GM21737 (cell line): Measurements from ENCODE around the gene CDYL2.
"Not testable (repeated sequence)": the region's sequence is repeated elsewhere in the genome, so short reads cannot be mapped to it uniquely, and the experiment has no call there.

ENCODE experiments used
- ATAC-seq: cut with Tn5 transposase; IDR thresholded peaks from one replicate; pipeline ENCODE4 v1.9.1; 2021; ENCODE audit warnings: mild to moderate bottlenecking, moderate library complexity; ENCODE audit not compliant: unreplicated experiment

Gene CDYL2

DNA sequence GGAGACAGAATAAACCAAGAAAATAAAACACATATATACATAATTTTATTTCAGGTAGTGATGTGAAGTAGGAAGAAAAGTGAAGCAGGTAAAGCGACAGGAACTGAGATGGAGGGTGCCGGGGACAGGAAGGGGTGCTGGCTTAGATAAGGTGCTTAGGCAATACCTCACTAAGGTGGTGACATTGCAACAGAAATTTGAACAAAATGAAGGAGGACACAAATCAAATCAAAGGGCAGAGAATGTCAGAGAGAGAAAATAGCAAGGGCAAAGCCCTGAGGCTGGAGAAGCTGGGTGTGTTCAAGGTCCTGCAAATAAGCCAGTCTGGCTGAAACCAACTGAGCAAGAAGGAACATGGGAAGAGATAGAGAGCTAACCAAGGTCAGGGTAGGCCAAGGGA lies 5.0 kb upstream of the CDYL2 start:
- no peak for ATAC-seq

DNA sequence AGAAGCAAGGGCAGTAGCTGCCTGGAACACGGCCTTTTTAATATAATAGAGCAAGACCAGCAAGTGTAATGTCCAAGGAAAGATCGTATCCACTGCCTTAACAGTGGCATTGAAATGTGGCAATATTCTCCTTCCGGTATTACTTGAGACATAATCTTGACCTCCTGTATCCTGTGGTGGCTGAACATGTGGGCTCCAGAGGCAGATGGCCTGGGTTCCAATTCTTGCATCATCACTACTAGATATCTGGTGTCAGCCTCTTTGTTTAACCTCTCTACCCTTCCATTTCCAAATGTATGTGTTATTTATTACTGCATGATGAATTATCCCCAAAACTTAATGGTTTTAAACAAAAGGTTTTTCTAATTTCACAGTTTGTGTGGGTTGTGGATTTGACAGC lies 3.5 kb upstream of the CDYL2 start:
- ATAC-seq, result no peak

DNA sequence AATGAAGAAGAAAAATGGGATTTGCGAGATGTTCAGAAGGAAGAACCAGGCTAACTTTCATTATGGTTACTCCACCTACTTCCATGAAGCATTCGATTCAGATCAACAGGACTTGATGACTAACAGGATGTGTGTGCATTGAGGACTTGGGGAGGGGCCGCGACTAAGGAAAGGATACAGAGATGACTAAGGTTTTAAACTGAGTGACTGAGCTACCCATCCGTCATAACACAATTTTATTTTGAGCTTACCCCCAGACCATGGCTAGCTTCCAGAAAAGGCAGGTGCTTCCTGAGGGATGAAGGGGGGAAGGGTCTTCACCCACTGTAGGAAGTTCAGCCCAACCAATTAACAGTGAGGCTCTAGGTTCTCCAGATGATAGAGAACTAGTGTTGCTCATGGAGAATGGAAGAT lies 2.5 kb upstream of the CDYL2 start:
- no peak for ATAC-seq

DNA sequence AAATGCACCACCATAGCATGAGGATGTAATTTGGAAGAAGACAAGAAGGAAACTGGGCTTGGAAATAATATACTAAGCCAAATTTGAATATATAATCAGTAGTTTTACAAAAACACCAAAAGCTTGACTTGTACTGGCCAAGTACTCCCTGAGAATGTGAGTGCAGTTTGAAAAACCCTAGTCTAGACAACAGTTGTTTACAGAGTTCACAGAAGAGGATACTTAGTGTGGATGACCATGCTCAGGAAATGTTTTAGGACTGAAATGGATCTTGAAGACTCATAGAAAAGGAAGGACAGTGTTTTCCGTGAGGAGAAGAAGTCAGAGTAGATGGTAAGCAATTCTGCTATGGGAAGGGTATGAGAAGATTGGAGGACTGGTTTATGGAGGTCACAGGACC lies 1.9 kb upstream of the CDYL2 start:
- no peak for ATAC-seq

DNA sequence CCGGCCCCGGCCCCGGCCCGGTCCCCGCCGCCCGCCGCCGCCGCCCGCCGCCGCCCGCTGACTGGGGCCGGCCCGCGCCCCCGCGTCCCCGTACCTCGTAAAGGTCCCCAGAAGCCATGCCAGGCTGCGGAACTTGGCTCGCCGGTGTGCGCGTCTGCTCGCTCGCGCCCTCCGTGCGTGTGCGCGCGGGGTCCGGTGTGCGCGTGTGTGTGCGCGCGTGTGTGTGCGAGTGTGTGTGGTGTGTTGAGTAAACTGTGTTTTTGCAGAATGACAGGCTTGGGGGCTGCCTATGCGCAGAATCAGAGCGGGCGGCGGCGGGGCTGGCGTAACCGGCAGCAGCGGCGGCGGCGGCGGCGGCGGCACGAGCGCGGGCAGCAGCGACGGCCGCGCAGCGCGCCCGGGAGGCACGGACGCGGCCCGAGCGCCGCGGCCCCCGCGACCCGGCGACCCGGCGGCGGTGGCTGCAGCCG lies 307 bp downstream of the CDYL2 start:
- ATAC-seq, result peak; percentile 36

DNA sequence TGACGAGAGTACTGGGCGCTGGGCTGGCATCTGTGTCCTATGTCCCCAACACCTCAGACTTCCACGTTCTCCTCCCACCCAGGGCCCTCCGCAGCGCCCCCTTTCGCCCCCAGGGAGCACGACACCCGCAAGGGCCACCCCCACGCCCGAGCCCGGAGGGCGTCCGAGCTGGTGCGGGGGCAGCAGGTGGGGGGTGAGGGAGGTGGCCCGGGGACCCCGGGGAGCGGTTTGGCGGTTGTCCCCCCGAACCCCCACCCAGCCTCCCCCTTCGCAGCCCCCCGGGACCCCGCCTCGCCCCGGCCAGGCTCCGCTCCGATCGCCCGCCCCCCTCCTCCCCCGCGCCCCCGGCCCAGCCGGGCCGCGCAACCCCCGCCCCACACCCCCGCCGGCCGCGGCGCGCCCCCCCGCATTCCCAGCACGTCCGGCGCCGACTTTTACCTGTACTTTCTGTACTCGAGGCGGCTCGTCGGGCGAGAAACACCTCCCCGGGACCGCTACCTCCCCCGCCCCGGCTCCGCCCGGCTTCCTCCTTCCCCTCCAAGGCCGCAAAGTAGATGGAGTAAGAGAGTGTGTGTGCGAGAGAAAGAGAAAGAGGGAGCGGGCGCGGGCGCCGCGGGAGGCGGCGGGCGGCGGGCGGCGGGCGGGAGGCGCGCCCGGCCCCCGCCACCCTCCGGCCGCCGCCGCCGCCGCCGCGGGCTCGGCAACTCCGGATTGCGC lies 901 bp downstream of the CDYL2 start:
- ATAC-seq, result peak; percentile 6

DNA sequence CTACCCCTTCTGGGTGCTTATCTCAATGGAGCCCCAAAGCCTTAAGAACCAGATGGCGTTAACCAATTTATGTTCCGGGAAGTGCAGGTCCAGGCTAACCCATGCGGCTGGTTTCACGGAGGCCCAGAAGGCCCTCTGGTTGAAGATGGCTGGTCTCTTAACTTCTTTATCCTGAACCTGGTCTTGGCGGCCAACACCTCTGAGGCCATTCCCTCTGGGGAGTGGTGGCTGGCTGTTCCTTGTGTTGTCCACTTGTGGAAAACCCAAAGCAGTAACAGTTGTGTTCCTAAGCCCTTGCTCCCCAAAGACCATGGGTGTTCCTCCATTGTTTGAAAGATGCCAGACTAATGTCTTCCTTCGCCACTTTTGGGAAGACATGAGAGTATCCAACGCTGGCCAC lies 1.5 kb downstream of the CDYL2 start:
- no peak for ATAC-seq

DNA sequence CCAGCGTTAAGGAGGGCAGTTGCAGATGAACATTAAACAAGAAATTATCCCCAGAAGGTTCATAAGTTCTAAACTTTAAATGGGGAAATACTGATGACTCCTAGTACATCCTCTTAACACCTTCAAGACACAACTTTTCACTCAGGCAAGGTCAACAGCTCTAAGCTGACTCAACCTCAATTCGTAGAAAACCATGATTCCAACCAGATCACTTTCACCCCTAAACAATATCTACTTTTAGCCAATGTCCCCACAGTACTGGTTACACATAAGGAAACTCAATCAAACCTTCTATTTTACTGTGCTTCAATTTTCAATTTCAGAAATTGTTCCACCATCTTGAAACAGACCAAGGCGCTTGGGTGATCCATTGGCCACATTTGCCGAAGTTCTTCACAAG lies 2.3 kb downstream of the CDYL2 start:
- no peak for ATAC-seq

DNA sequence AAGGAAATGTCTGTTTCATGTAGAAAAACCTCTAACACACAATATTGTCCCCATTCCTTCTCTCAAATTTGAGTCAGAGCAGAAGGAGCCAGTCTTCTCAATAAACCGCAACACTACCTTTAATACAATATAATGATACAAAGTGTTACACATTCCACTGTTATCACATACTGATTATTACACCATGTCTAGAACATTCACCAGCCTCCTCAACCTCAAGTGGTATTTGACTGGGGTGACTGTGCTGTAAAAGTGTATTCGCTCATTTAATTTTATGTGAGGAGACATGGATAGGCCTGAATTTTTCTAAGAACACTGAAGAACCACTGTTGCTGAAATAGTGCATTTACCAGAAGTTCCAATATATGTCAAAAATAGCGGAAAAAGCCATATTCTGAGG lies 10.3 kb downstream of the CDYL2 start:
- no peak for ATAC-seq

DNA sequence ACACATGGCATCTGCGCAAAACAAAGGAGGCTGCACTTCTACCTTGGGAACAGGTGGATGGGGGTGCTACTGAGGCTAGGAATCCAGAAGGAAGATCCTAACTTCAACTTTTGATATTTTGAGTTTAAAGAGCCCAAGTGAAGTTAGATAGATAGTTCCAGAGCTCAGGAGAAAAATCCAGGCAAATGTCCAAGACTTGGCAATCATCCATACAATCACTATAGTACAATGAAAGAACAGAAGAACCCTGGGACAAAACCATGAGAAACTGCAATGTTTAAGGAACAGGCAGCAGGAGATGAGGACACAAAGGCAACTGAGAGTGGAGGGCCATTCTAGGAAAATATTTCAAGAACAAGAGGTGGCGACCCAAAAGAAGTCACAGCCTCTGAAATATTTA lies 12.4 kb downstream of the CDYL2 start:
- ATAC-seq, result no peak

DNA sequence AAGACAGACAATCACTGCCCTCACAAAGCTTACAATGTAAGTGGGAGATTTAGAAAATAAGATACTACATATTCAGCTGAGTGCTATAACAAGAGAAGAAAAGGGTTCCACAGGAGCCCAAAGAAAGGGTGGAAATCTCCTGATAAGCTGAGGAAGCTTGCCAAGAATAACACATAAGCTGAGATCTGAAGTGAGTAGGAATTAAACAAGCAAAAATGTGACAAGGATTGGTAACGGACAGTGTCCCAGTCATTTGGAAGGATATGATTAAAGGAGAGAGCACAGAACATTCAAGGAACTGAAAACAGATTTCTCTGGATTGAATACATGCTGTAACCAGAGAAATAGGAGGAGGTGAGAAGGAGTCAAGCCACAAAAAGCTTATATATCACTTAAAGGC lies 13.0 kb downstream of the CDYL2 start:
- ATAC-seq, result no peak

DNA sequence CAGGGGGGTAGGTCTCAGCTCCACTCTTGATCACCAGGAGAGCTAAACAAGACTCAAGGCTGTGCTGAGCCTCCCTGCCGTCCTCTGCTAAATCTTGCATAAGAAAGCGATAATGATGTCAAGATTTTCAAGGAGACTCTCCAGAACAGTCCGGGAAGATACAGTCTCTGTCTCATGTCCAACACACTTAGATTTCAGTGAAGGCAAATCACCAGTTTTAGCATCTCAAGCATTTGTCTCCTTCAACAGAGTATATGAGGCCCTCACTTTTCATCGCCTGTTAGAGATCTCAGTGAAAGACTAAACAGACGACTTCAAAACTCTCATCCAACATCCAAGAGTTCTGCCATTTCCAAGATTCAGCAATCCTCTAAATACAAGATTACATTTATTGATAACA lies 13.6 kb downstream of the CDYL2 start:
- ATAC-seq, result no peak

DNA sequence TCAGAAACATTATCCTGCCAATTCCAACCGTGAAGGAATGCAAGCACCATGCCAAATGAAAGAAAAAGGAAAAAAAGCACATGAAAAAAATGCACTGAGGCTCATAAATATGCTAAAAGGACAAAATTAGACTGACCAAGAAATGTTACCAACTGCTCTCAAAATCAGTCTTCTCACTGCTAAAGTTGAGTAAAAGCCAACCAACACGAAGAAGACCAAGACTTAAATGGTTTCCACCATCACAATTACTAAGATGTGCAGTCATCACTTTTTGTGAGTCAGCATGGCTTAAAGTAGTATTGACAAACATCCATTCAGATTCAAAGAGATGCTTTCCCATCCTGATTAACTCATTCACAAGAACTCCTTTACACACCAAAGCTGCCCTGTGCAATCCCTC lies 16.4 kb downstream of the CDYL2 start:
- no peak for ATAC-seq

DNA sequence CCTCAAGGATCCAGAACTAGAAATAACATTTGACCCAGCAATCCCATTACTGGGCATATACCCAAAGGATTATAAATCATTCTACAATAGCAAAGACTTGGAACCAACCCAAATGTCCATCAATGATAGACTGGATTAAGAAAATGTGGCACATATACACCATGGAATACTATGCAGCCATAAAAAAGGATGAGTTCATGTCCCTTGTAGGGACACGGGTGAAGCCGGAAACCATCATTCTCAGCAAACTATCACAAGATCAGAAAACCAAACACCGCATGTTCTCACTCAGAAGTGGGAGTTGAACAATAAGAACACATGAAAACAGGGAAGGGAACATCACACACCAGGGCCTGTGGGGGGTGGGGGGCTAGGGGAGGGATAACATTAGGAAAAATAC lies 17.8 kb downstream of the CDYL2 start:
- not testable (repeated sequence) for ATAC-seq

DNA sequence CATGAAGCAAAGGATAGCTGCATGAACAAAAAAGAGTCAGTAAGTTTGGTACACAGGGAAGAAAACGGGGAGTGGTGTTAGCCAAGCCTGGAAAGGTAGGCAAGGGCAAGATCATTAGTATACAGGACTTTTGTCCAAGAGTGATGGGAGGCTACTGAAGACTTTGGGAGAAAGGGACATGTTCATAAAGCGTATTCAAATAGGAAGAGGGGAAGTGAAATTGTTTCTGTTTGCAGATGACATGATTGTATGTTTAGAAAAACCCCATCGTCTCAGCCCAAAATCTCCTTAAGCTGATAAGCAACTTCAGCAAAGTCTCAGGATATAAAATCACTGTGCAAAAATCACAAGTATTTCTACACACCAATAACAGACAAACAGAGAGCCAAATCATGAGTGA lies 19.4 kb downstream of the CDYL2 start:
- no peak for ATAC-seq

DNA sequence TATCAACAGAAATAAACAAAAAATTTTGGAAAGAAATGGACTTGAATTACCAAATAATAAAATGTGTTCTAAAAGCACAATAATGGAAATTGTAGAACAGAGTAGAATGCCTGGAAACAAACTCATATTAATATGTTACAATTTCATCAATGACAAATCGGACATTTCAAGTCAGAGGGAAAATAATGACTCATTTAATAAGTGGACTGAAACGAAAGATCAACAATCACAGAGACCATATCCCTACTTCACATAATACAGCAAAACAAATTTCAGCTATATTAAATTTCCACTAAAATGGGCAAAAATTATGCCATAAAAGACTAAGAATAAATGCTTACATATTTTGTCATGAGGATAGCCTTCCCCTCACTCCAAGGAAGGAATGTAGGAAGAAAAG lies 25.7 kb downstream of the CDYL2 start:
- no peak for ATAC-seq

DNA sequence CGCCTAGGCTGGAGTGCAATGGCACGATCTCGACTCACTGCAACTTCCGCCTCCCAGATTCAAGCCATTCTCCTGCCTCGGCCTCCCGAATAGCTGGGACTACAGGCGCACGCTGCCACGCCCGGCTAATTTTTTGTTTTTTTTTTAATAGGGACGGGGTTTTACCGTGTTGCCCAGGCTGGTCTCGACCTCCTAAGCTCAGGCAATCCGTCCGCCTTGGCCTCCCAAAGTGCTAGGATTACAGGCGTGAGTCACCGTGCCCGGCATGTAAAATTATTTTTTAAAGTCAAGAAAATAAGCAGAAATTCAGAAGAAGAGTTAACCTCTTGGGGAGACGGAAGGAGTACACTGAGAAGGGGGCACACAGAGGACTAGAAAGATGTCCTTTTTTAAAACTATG lies 27.5 kb downstream of the CDYL2 start:
- ATAC-seq, result no peak

DNA sequence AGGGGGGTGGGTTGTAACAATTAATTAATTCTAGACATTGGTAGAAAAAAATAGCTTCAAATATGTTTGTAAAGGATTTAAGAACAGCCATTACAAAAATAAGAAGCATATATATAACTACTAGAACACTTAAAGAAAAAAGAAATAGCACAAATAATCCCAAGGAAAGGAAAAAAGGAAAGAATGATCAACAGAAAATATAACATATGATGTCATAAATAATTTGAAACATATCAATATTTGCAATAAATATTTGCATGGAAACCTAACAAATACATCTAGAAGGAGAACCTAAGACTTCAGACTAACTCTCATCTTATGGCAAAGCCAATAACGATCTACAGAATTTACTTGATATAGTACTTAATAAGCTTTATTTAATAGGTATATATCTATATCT lies 28.9 kb downstream of the CDYL2 start:
- ATAC-seq, result no peak

DNA sequence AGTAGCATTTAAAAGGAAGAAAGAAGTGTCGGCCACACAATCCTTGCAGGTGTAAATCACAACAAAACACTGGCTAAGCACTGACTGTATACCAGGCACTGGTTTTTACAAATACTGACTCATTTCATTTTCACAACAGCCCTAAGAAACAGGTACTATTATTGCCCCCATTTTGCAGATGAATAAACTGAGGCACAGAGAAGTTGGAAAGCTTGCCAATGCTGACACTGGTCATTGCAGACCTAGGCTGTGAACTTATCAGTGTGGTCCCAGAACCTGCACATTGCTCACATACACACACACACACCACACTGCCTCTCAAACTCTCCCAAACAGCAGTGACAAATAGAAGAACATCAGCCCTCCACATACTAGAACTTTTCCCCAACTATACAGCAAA lies 37.6 kb downstream of the CDYL2 start:
- ATAC-seq, result no peak

DNA sequence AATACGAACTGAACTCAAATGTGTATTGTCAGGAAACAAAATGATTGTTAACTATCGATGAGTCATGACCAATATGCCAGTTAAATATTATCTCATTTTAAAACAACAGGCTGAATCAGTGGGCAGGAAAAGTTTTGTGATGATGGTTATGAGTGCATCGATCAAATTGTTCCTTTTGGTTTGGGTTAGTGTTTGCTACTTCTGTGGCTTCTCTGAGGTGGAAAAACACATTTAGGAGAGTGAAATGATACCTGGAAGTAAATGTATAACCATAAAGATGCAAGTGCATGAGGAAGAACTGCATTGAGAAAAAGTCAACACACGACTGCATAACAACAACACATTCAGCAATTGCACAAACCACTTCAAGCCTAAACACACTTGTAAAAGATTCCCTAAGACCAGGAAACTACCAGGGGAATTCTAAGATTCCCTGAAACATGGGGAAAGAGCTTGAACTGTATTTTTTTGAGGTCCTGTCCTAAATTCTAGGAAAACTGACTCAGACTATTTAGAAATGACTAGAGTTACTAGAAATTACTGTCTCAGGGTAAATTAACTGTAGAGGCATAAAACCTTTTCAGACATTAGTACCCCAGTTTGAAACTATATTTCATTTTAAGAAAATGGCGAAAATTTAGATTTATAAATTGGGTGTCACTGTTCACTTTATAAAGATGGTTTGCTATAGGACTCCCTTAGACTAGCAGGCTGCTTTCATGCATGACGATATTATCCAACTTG lies 44.8 kb downstream of the CDYL2 start:
- ATAC-seq, result no peak

DNA sequence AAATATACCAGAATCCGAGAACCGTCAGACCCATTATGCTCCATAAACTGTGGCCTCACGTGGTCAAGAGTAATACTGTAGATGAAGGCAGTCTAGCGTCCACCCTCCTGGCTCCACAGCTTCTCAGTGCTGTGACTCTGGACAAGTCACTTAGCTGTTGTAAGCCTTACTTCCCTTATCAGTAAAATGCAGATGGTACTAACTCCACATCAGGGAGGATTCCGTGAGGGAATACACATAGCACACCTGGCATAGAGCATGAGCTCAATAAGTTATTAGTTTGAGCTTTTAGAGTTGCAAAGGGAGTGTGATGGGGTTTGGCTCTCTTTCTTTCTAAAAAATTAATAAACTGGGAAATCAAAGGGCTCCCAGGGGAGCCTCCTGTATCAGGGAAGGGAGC lies 49.9 kb downstream of the CDYL2 start:
- no peak for ATAC-seq

DNA sequence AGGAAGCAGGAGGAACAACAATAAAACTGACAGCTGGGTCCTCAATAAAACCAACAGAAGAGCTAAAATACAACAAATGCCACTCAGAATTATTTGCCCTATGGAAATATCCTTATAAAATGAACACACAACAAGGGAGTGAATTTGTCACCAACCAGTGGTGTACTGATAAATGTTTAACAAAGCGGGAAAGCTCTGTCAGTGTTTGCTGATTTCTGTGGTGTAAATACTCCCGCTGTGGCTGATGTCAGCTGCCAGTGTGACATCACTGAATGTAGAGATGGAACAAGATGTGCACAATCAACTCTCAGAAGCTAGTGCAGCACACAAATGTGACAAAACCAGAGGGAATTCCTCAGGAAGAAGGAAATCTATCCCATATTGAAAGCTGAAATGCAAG lies 51.9 kb downstream of the CDYL2 start:
- ATAC-seq, result no peak

DNA sequence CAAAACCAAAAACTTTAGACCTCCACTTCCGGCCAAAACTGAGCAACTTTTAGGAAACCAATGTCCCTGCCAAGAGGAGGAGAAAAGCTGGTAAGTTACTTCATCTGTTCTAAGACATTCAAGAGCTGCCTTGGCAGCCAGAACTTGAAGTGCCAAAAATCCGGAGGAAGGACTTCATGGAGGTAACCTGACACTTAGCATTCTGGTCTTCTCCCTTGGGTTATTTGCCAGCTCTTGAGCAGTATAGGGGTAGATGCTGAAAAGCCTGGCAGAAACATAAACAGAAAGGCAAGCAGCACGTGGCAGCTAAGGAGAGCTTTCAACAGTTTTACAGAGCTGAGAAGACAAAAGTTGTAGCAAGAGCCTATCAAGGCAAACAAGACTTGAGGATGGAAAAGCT lies 53.2 kb downstream of the CDYL2 start:
- no peak for ATAC-seq
